ENCODE data around the gene PDZD2.

DNA sequence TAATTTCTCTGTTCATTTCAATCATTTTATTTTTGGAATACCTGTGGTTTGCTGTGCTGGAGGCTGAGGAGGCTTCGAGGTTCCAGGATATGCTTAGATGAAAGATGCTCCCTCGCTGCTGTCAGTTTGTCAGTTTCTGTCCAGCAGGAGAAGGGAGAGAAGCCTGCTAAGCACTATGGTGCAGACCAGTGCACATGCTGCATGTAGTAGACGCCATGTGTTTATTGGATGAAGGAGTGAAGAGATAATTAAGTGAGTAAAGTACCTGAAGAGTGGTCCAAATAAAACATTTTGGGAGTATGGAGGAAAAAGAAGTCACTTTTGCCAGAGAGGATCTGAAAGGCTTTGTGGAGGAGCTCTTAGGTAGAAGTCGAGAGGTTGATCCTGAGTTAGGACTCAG lies 2.1 kb downstream of the PDZD2 start:
- TF ChIP-seq POLR2A (IDR thresholded peaks at IDR 0.05) = no peak
- TF ChIP-seq, protein P1, sequence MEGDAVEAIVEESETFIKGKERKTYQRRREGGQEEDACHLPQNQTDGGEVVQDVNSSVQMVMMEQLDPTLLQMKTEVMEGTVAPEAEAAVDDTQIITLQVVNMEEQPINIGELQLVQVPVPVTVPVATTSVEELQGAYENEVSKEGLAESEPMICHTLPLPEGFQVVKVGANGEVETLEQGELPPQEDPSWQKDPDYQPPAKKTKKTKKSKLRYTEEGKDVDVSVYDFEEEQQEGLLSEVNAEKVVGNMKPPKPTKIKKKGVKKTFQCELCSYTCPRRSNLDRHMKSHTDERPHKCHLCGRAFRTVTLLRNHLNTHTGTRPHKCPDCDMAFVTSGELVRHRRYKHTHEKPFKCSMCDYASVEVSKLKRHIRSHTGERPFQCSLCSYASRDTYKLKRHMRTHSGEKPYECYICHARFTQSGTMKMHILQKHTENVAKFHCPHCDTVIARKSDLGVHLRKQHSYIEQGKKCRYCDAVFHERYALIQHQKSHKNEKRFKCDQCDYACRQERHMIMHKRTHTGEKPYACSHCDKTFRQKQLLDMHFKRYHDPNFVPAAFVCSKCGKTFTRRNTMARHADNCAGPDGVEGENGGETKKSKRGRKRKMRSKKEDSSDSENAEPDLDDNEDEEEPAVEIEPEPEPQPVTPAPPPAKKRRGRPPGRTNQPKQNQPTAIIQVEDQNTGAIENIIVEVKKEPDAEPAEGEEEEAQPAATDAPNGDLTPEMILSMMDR (IDR thresholded peaks at IDR 0.05) = no peak
